Suprapubic skin (tissue), 4 donors: ENCODE results near the gene NAALADL2. TPM values are rescaled to one million over a fixed set of nuclear protein-coding genes. Genes with fewer than 3 reads are reported as not detected.

Experiments
- DNase-seq, 2 donors: peaks; one replicate each; pipeline ENCODE4 v3.0.0-alpha.2; 2019; ENCODE audit warnings: low spot score in 2 of 2
- H3K27ac ChIP-seq: fragments of 200-600 bp; sonication (generic); one replicate; pipeline ENCODE4 v1.5.1; 2019
- H3K27me3 ChIP-seq: fragments of 200-600 bp; sonication (generic); one replicate; pipeline ENCODE4 v1.5.1; 2019
- H3K36me3 ChIP-seq: fragments of 200-600 bp; sonication (generic); one replicate; pipeline ENCODE4 v1.5.1; 2019
- H3K4me1 ChIP-seq: fragments of 200-600 bp; sonication (generic); one replicate; pipeline ENCODE4 v1.5.1; 2019
- H3K4me3 ChIP-seq: fragments of 200-600 bp; sonication (generic); one replicate; pipeline ENCODE4 v1.5.1; 2019; ENCODE audit warnings: mild to moderate bottlenecking
- H3K9me3 ChIP-seq: fragments of 200-600 bp; sonication (generic); one replicate; pipeline ENCODE4 v1.5.1; 2019
- CTCF ChIP-seq, 2 donors: fragments of 200-600 bp in 1 of 2; fragments of 450-650 bp in 1 of 2; sonication (generic) in 1 of 2; IDR thresholded peaks; one replicate each; pipeline ENCODE4 v1.5.1; 2016 to 2019; ENCODE audit warnings: antibody characterized with exemption in 2 of 2, mild to moderate bottlenecking in 1 of 2, moderate library complexity in 1 of 2
- EP300 ChIP-seq: sonication (generic); formaldehyde crosslinking; IDR thresholded peaks from one replicate; pipeline ENCODE4 v1.6.1; 2017; ENCODE audit warnings: antibody characterized with exemption
- POLR2A ChIP-seq, 2 donors: fragments of 450-650 bp; IDR thresholded peaks; one replicate each; pipeline ENCODE4 v1.6.1; 2017; ENCODE audit warnings: antibody characterized with exemption in 2 of 2, mild to moderate bottlenecking in 2 of 2, moderate library complexity in 2 of 2
- POLR2AphosphoS5 ChIP-seq, 3 donors: sonication (generic); formaldehyde crosslinking; IDR thresholded peaks; one replicate each; pipeline ENCODE4 v1.6.1; 2017; ENCODE audit warnings: antibody characterized with exemption in 3 of 3
- WGBS: methylation state at CpG from one replicate; pipeline ENCODE4 v1.1.5; 2018; 5-methylcytosine and 5-hydroxymethylcytosine counted together
- total RNA-seq, 4 donors: library from RNA; depleted of rRNA; stranded (reverse); fragments of >200 nt; gene quantifications; one replicate each; pipeline ENCODE4 v1.1.0, GENCODE V29; 2016

Gene NAALADL2
- total RNA-seq, 4 donors from 2014 or later: 4.0 to 10.5 (median 8.5) TPM

- Histone ChIP-seq H3K36me3 (no peaks in the 10 kb centered on the region), H3K27ac (no peak overlapping the region), H3K9me3 (no peaks in the 10 kb centered on the region), H3K27me3 (no peaks in the 10 kb centered on the region), H3K4me1 (no peaks in the 10 kb centered on the region), H3K4me3 (no peak overlapping the region)
- 91% methylated on average over 2 of the region's 2 CpGs for WGBS
- DNase-seq: no peak
- TF ChIP-seq EP300 (no peak), POLR2A (IDR thresholded peaks at IDR 0.05) (no peak), CTCF (IDR thresholded peaks at IDR 0.05) (no peak), POLR2AphosphoS5 (IDR thresholded peaks at IDR 0.05) (no peak)
Observed at GRCh38 chr3:175585898-175586297, 726.8 kb downstream of the NAALADL2 start.

DNA sequence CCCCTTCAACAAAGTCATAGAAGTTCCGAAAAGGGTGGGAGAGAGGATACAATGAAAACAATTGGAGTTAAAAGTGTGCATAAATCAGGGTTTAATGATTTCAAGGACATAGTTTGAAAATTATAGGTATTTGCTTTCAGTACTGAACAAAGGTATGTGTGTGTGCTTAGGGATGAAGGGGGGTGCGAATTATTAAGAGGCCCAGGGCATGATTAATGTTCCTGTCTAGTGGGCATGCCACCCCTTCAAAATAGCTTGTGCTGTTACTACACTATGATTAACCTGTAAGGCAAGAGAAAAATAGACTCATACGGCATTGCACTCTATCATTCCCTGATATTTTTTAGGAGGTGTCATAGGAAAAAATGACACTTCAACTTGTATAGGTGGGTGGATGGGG is 731.6 kb downstream of the NAALADL2 start:
- no peak for TF ChIP-seq EP300
- no peak for TF ChIP-seq POLR2A (IDR thresholded peaks at IDR 0.05)
- TF ChIP-seq POLR2AphosphoS5 (IDR thresholded peaks at IDR 0.05): no peak
- TF ChIP-seq CTCF (IDR thresholded peaks at IDR 0.05): no peak
- no peaks in the 10 kb centered on the region for H3K36me3 ChIP-seq
- no peaks in the 10 kb centered on the region for H3K4me1 ChIP-seq
- no peaks in the 10 kb centered on the region for H3K9me3 ChIP-seq
- 84% methylated on average over 3 of the region's 3 CpGs for WGBS
- no peak for DNase-seq
- H3K4me3 ChIP-seq: no peak overlapping the region
- no peaks in the 10 kb centered on the region for H3K27me3 ChIP-seq
- no peak overlapping the region for H3K27ac ChIP-seq

- no peak overlapping the region for H3K27ac ChIP-seq
- no peaks in the 10 kb centered on the region for H3K9me3 ChIP-seq
- H3K4me3 ChIP-seq: no peak overlapping the region
- no peaks in the 10 kb centered on the region for H3K4me1 ChIP-seq
- DNase-seq: no peak
- TF ChIP-seq EP300 (no peak), CTCF (IDR thresholded peaks at IDR 0.05) (no peak), POLR2A (IDR thresholded peaks at IDR 0.05) (no peak)
- H3K27me3 ChIP-seq: no peaks in the 10 kb centered on the region
- no peaks in the 10 kb centered on the region for H3K36me3 ChIP-seq
- WGBS: 100% methylated on average over 1 of the region's 1 CpG
Observed at GRCh38 chr3:175591375-175591774, 732.2 kb downstream of the NAALADL2 start.

DNA sequence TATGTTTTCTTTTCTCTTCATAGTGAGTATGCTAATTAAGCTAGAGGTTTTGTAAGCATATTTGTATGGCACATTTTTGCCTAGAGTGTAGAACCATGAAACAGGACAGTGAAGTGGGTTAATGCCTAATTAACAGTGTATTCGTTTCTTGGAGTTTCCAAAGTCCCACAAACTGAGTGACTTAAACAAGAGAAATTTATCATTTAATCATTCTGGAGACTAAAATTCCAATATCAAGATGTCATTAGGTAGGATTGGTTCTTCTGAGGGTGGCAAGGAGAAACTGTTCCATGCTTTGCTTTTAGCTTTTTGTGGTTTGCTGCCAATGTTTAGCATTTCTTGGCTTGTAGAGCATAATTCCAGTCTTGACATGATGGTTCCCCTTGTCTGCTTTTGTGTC is 734.2 kb downstream of the NAALADL2 start:
- no peaks in the 10 kb centered on the region for H3K27me3 ChIP-seq
- H3K4me3 ChIP-seq: no peak overlapping the region
- WGBS: 71% methylated on average over 1 of the region's 1 CpG
- TF ChIP-seq EP300: no peak
- no peak for TF ChIP-seq CTCF (IDR thresholded peaks at IDR 0.05)
- TF ChIP-seq POLR2A (IDR thresholded peaks at IDR 0.05): no peak
- no peak overlapping the region for H3K27ac ChIP-seq
- no peaks in the 10 kb centered on the region for H3K9me3 ChIP-seq
- no peaks in the 10 kb centered on the region for H3K4me1 ChIP-seq
- H3K36me3 ChIP-seq: no peaks in the 10 kb centered on the region
- no peak for DNase-seq

- no peaks in the 10 kb centered on the region for H3K4me1 ChIP-seq
- no peaks in the 10 kb centered on the region for H3K27me3 ChIP-seq
- no peaks in the 10 kb centered on the region for H3K9me3 ChIP-seq
- no peaks in the 10 kb centered on the region for H3K36me3 ChIP-seq
- H3K27ac ChIP-seq: no peak overlapping the region
- no peak for TF ChIP-seq CTCF (IDR thresholded peaks at IDR 0.05)
- no peak for TF ChIP-seq EP300
- TF ChIP-seq POLR2A (IDR thresholded peaks at IDR 0.05): no peak
- TF ChIP-seq POLR2AphosphoS5 (IDR thresholded peaks at IDR 0.05): no peak
- DNase-seq: no peak
- no peak overlapping the region for H3K4me3 ChIP-seq
- WGBS: 84% methylated on average over 4 of the region's 4 CpGs
Observed at GRCh38 chr3:175598740-175599139, 739.6 kb downstream of the NAALADL2 start.
